SIG-M5 (cell line): ENCODE results near the gene VIT.
"Not testable (repeated sequence)": the region's sequence is repeated elsewhere in the genome, so short reads cannot be mapped to it uniquely, and the experiment has no call there.

Experiments
- DNase-seq: peaks from one replicate; lab custom pipeline; 2025; lab: John Stamatoyannopoulos, UW

VIT gene

GRCh38 chr2:36678856-36679255 is 17.7 kb upstream of the VIT start:
- DNase-seq, result no peak

GRCh38 chr2:36680012-36680411 is 16.5 kb upstream of the VIT start:
- no peak for DNase-seq

- DNase-seq, result no peak
Measured at GRCh38 chr2:36682562-36682961, 13.9 kb upstream of the VIT start.

DNA sequence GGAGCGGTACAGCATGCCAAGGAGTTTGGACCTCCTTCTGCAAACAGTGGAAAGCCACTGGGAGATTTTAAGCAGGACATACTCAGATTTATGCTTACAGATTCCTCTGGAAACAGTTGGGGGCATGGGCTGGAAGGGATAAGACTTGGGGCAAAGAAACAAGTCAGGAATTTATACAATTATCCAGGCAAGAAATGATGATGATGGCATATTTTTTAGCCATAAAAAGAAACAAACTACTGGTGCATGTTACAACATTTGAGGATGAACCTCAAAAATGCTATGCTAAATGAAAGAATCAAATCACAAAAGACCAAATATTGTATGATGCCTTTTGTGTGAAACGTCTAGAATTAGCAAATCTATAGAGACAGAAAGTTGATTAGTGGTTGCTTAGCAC is 13.5 kb upstream of the VIT start:
- DNase-seq, result no peak

DNA sequence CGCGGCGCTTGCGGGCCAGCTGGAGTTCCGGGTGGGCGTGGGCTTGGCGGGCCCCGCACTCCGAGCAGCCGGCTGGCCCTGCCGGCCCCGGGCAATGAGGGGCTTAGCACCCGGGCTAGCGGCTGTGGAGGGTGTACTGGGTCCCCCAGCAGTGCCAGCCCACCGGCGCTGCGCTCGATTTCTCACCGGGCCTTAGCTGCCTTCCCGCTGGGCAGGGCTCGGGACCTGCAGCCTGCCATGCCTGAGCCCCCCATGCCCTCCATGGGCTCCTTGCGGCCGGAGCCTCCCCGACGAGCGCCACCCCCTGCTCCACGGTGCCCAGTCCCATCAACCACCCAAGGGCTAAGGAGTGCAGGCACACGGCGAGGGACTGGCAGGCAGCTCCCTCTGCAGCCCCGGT is 8.2 kb upstream of the VIT start:
- not testable (repeated sequence) for DNase-seq

- DNase-seq, result not testable (repeated sequence)
Measured at GRCh38 chr2:36689013-36689412, 7.5 kb upstream of the VIT start.

DNA sequence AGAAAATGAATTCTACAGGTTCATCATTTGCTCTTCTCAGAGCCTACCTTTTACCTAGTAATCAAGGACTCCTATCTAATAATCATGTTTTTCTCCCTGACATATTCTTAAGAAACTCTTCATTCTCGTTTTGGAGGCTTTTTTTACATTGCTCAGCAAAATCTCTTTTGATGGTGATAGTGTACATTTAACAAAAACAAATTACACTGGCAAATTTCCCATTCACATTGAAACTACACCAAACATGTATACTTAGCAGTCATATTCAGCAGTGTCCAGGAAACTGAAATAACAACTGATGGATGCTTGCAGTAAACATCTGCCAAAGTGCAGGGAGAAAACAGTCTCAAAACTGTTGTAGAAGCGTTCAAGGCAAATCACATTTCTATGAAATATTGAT is 4.4 kb upstream of the VIT start:
- DNase-seq, result no peak

GRCh38 chr2:36693825-36694224 is 2.7 kb upstream of the VIT start:
- no peak for DNase-seq

GRCh38 chr2:36695746-36696415 is 626 bp upstream of the VIT start:
- DNase-seq, result no peak

- DNase-seq, result no peak
Measured at GRCh38 chr2:36697424-36698066, 1.0 kb downstream of the VIT start.

DNA sequence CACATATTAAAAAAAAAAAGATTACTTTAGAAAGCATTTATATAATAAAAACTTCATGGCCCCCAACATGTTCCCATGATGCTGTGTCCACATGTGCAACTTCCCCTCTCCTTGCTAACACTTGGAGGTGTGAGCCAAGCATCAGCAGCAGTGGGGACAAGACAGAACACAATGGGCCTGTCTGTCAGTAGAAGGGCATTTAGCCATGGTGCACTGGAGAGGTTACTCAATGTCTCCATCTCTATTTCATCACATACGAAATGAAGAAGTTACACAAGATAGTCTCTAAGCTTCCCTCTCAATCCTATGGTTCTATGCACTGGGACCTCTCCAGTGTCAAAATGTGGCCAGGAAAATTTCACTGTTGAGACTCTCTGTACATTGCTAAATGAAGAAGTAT is 2.5 kb downstream of the VIT start:
- peak; percentile 96 for DNase-seq

- DNase-seq, result no peak
Measured at GRCh38 chr2:36700311-36700710, 3.8 kb downstream of the VIT start.

- no peak for DNase-seq
Measured at GRCh38 chr2:36701391-36701795, 4.9 kb downstream of the VIT start.

DNA sequence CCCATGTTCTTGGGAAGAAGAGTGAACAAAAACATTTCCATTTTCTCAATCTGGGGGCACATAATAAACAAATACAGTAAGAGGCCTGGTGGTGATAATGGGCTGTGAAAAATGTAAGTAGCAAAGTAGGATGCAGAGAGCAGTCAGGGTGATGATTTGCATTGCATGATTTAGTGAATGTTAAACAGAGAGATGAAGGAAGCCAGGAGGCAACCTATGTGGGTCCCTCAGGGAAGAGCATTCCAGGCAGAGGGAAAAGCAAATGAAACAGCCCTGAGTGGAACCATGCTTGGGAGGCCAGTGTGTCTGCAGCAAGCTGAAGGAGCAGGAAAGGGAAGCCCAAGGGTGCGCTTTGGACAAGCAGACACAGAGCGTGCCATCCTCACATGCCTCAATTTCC is 5.4 kb downstream of the VIT start:
- no peak for DNase-seq

DNA sequence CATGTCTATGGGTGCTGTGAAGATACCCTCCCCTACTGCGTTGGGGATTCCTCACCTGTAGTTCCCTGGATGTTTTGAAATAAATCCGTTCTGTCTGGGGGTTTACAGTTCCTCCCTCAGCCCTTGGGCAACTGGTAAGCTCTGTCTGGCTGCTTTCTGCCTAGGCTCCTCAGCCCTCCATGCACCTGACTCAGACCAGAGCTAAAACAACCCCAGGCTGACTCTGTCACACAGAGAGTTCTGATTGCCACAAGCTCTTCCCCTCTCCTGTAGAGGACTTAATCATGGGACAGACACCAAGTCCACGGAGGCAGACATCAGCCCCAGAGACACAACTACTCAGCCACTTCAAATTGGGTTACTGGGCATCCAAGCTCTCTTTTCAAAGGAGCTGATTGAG is 6.3 kb downstream of the VIT start:
- DNase-seq, result no peak

GRCh38 chr2:36704475-36705150 is 8.1 kb downstream of the VIT start:
- DNase-seq, result no peak

DNA sequence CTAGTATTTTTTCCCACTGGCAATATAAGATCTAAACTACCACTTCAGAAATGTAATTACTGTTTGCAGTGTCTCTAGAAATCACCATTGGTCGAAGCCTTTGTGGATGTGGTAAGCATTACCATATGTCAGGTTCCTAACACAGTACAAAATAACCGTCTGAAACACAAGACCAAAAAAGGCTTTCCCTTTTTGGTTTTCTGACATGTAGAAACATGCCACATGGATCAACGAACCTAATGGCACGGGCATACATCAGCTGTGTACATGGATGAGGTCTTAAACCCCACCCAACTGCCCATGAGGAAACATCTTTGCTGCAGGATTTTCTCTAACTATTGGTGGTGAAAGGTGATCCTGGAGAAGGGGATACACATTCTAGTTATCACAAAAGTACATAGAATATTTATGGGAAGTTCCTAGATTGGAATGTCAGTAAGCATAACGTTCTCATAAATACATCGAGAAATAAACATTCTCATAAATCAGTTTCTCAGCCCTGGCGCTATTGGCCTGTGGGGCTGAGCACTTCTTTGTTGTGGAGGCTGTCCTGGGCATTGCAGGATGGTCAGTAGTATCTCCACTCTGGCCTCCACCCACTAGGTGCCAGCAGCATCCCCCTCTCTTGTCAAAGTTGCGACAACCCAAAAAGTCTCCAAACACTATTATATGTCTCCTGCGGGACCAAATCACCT is 9.0 kb downstream of the VIT start:
- DNase-seq, result no peak

GRCh38 chr2:36706021-36706876 is 9.7 kb downstream of the VIT start:
- no peak for DNase-seq

DNA sequence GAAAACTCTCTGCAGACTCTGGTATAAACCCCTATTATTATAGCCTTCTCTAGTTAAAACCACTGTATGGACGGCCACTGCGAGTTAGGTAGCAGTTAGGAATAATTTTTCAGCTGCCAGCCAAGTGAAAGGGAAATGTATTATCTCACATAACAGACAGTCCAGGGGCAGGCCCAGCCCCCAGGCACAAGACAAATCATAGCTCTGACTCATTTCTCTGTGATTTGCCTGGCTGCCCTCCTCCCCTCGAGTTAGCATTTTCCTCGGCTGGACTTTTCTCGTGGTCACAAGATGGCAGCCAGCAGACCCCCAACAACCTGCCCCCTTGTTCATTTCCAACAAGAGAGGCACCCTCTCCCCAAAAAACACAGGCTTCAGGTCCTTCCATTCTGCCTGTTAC is 10.5 kb downstream of the VIT start:
- DNase-seq, result no peak

- DNase-seq, result no peak
Measured at GRCh38 chr2:36708041-36708741, 11.7 kb downstream of the VIT start.

GRCh38 chr2:36710858-36711515 is 14.5 kb downstream of the VIT start:
- DNase-seq, result no peak
